Measurements from ENCODE around the gene OLA1. TPM values are rescaled to one million over a fixed set of nuclear protein-coding genes. Genes with fewer than 3 reads are reported as not detected.

The OLA1 gene
- total and polyA plus RNA-seq, 7 donors: 51.5 to 99.6 (median 67.6) TPM

- 94 to 97% methylated on average over 3 of the region's 3 CpGs for WGBS, 2 donors
- intact Hi-C loops (cut with DNase I): no loop called here
- H3K27ac ChIP-seq: no peak overlapping the region
Measured at GRCh38 chr2:174135981-174136380, 112.4 kb downstream of the OLA1 start.

DNA sequence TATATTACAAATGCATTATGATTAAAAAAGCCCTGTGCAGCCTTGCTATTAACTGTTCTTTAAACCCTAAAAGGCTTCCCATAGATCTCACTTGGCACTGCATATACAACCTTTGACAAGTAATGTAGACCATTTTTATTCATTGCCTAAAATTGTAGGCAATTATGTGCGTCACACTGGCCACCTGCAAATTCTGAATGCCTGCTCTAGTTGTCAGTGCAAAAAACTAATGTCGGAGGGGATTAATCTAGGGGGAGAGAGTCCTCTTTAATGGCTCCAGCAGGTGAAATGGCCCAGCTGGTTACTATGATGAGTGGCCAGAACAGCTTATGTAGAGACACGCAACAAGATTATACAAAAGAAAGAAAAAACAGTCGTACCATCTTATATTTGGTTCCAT, 123.2 kb downstream of the OLA1 start:
- Histone ChIP-seq H3K27ac (no peak overlapping the region), H3K27me3 (no peaks in the 10 kb centered on the region), H3K4me1 (no peaks in the 10 kb centered on the region), H3K36me3 (no peaks in the 10 kb centered on the region), H3K4me3 (no peak overlapping the region), H3K9me3 (no peaks in the 10 kb centered on the region)
- DNase-seq: no peak
- TF ChIP-seq POLR2AphosphoS5 (IDR thresholded peaks at IDR 0.05) (no peak), POLR2A (IDR thresholded peaks at IDR 0.05) (no peak), CTCF (IDR thresholded peaks at IDR 0.05) (no peak)
- intact Hi-C loops (cut with DNase I): no loop called here
- WGBS, 2 donors: 92 to 98% methylated on average over 4 of the region's 4 CpGs

More at GRCh38 chr2:174135981-174136380, 112.4 kb downstream of the OLA1 start:
- Histone ChIP-seq H3K9me3 (no peaks in the 10 kb centered on the region), H3K4me3 (no peak overlapping the region), H3K4me1 (no peaks in the 10 kb centered on the region), H3K27me3 (no peaks in the 10 kb centered on the region), H3K36me3 (no peaks in the 10 kb centered on the region)
- no peak for DNase-seq
- TF ChIP-seq POLR2AphosphoS5 (IDR thresholded peaks at IDR 0.05) (no peak), CTCF (IDR thresholded peaks at IDR 0.05) (no peak), POLR2A (IDR thresholded peaks at IDR 0.05) (no peak), EP300 (IDR thresholded peaks at IDR 0.05) (no peak)

DNA sequence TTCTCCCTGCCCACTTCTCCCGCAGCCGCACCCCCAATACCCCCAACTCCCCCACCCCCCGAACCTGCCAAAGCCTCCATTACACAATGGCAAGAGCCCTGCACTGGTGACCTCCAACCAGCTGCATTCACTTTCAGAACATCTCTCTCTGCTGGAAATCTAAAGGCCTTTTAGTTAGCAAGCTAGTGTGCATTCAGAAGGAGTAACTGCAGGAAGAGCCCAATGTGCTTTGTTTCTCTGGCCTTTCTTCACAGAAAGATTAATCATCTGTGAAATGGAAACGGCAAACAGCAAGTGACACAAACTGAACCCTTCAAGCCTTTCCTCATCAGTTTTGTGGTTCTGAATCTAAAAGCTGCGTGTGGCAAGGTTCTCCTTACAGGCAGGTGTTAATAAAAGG, 124.2 kb downstream of the OLA1 start:
- Histone ChIP-seq H3K4me1 (no peaks in the 10 kb centered on the region), H3K27ac (no peak overlapping the region), H3K9me3 (no peaks in the 10 kb centered on the region), H3K27me3 (no peaks in the 10 kb centered on the region), H3K4me3 (no peak overlapping the region), H3K36me3 (no peaks in the 10 kb centered on the region)
- TF ChIP-seq EP300 (IDR thresholded peaks at IDR 0.05): no peak
- TF ChIP-seq POLR2A (IDR thresholded peaks at IDR 0.05): no peak
- TF ChIP-seq CTCF (IDR thresholded peaks at IDR 0.05): no peak
- no peak for TF ChIP-seq POLR2AphosphoS5 (IDR thresholded peaks at IDR 0.05)
- DNase-seq: no peak
- intact Hi-C loops (cut with DNase I): no loop called here
- WGBS, 2 donors: 86 to 94% methylated on average over 5 of the region's 5 CpGs

GRCh38 chr2:174122185-174122584, 126.1 kb downstream of the OLA1 start:
- TF ChIP-seq CTCF (IDR thresholded peaks at IDR 0.05) (no peak), EP300 (IDR thresholded peaks at IDR 0.05) (no peak), POLR2A (IDR thresholded peaks at IDR 0.05) (no peak), POLR2AphosphoS5 (IDR thresholded peaks at IDR 0.05) (no peak)
- intact Hi-C loops (cut with DNase I): no loop called here
- no peaks in the 10 kb centered on the region for H3K4me1 ChIP-seq
- no peak overlapping the region for H3K4me3 ChIP-seq
- H3K27me3 ChIP-seq: no peaks in the 10 kb centered on the region
- no peaks in the 10 kb centered on the region for H3K9me3 ChIP-seq
- no peaks in the 10 kb centered on the region for H3K36me3 ChIP-seq
- no peak overlapping the region for H3K27ac ChIP-seq
- DNase-seq: no peak

DNA sequence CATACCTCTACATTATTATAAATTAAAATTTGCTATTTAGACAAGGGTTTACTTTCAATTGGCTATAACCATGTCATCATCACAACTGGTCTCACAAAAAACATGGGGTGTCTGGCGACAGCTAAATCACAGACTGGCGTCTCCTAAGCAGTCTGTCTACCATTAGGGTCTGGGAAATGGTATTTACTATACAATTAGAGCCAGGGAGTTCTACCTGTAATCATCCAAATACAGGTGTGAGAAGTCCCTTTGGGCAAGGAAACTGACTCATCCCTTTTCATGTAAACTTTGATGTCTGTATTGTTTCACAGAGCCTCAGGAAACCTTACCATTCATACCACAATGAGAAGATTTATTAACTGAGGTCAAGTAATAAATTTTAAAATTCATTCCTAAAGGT, 126.7 kb downstream of the OLA1 start:
- no peak overlapping the region for H3K27ac ChIP-seq
- no peaks in the 10 kb centered on the region for H3K9me3 ChIP-seq
- DNase-seq: no peak
- WGBS, 2 donors: 96 to 100% methylated on average over 2 of the region's 2 CpGs
- no peaks in the 10 kb centered on the region for H3K27me3 ChIP-seq
- TF ChIP-seq POLR2AphosphoS5 (IDR thresholded peaks at IDR 0.05): no peak
- TF ChIP-seq POLR2A (IDR thresholded peaks at IDR 0.05): no peak
- no peak for TF ChIP-seq EP300 (IDR thresholded peaks at IDR 0.05)
- TF ChIP-seq CTCF (IDR thresholded peaks at IDR 0.05): no peak
- H3K4me3 ChIP-seq: no peak overlapping the region
- intact Hi-C loops (cut with DNase I): no loop called here
- H3K4me1 ChIP-seq: no peaks in the 10 kb centered on the region
- no peaks in the 10 kb centered on the region for H3K36me3 ChIP-seq

All from sigmoid colon (tissue), 7 donors.